Adrenal gland (tissue), 12 donors: ENCODE results near the gene C8G. TPM values are rescaled to one million over a fixed set of nuclear protein-coding genes. Genes with fewer than 3 reads are reported as not detected.

ENCODE experiments used
- DNase-seq, 7 donors: peaks; one replicate each; pipeline ENCODE4 v3.0.0-alpha.2; 2019 to 2020
- H3K27ac ChIP-seq, 5 donors: fragments of 200-600 bp; sonication (generic) in 4 of 5; 1 replicate in 3 of 5; 2 replicates in 2 of 5; pipeline versions ENCODE4 v1.5.1 to v1.8.0; 2016 to 2020; ENCODE audit warnings: mild to moderate bottlenecking in 1 of 5
- H3K27me3 ChIP-seq: fragments of 200-600 bp; 2 replicates; pipeline ENCODE4 v1.8.0; 2021
- H3K36me3 ChIP-seq, 2 donors: fragments of 200-600 bp; replicated peaks in 1 of 2; 1 replicate in 1 of 2; 2 replicates in 1 of 2; pipeline versions ENCODE4 v1.5.1 to v1.8.0; 2018 to 2022
- H3K4me1 ChIP-seq, 2 donors: fragments of 200-600 bp; replicated peaks in 1 of 2; 1 replicate in 1 of 2; 2 replicates in 1 of 2; pipeline versions ENCODE4 v1.5.1 to v1.8.0; 2018 to 2021
- H3K4me3 ChIP-seq, 4 donors: fragments of 200-600 bp; sonication (generic) in 3 of 4; one replicate each; pipeline ENCODE4 v1.5.1; 2016 to 2018
- H3K9me3 ChIP-seq, 3 donors: fragments of 200-600 bp; sonication (generic) in 1 of 3; replicated peaks in 1 of 3; 1 replicate in 2 of 3; 2 replicates in 1 of 3; pipeline versions ENCODE4 v1.5.1 to v1.8.0; 2016 to 2021
- POLR2A ChIP-seq, 2 donors: fragments of 450-650 bp; IDR thresholded peaks; one replicate each; pipeline ENCODE4 v1.6.1; 2017; ENCODE audit warnings: antibody characterized with exemption in 2 of 2, mild to moderate bottlenecking in 2 of 2, moderate library complexity in 1 of 2
- WGBS, 4 donors: extraction: QIAGEN DNeasy Blood & Tissue Kit in 2 of 4; methylation state at CpG; one replicate each; pipeline versions ENCODE4 v1.1.5 to v1.1.7; 2013 to 2017; 5-methylcytosine and 5-hydroxymethylcytosine counted together
- intact Hi-C, 2 donors: fragments of 100-400 bp; cut with DNase I; formaldehyde crosslinking; loops; one replicate each; pipeline versions ENCODE4 v1.14.1 to v1.15.0; 2022 to 2023
- polyA plus RNA-seq, 3 donors: library from polyadenylated mRNA; stranded (reverse); fragments of 200-250 nt in 2 of 3; fragments of 350-450 nt in 1 of 3; fragmentation: Illumina TruSeq in 1 of 3; extraction: RNeasy Lipid Tissue Mini Kit (QIAGEN cat#74804) in 1 of 3; gene quantifications; one replicate each; pipeline ENCODE4 v1.2.3, GENCODE V29; 2013 to 2014
- total RNA-seq, 9 donors: library from RNA; depleted of rRNA in 4 of 9; stranded (reverse); fragments of >200 nt in 4 of 9; fragments of 120-200 nt in 1 of 9; fragmentation: NEBNext Ultra II Directional in 1 of 9; extraction: Animal tissue kit (Norgen Biotek cat#: 25700) in 1 of 9; gene quantifications; one replicate each; pipeline versions ENCODE4 v1.1.0 to v1.2.4, GENCODE V29; 2013 to 2023
- TF ChIP-seq, protein P1 (sequence below), 6 experiments: fragments of 450-650 bp in 4 of 6; fragments of 200-600 bp in 2 of 6; sonication (generic) in 1 of 6; IDR thresholded peaks; 1 replicate in 5 of 6; 2 replicates in 1 of 6; pipeline versions ENCODE4 v1.5.1 to v1.8.0; 2016 to 2021; ENCODE audit warnings: antibody characterized with exemption in 6 of 6, mild to moderate bottlenecking in 2 of 6, moderate library complexity in 1 of 6
- donor health status: healthy with polysubstance abuse.
- donor health status: Bipolar disorder and iron deficiency.
- donor health status: DM: yes; HTN: yes; CAD: no.
- donor health status: DM: no; HTN: no; CAD: no.
- donor health status: DM: no; HTN: no; CAD: no.
- donor health status: DM: yes; HTN: yes; CAD: no.

The C8G gene
- total and polyA plus RNA-seq, 12 donors = 0.68 to 5.5 (median 2.2) TPM; not detected in 6

DNA sequence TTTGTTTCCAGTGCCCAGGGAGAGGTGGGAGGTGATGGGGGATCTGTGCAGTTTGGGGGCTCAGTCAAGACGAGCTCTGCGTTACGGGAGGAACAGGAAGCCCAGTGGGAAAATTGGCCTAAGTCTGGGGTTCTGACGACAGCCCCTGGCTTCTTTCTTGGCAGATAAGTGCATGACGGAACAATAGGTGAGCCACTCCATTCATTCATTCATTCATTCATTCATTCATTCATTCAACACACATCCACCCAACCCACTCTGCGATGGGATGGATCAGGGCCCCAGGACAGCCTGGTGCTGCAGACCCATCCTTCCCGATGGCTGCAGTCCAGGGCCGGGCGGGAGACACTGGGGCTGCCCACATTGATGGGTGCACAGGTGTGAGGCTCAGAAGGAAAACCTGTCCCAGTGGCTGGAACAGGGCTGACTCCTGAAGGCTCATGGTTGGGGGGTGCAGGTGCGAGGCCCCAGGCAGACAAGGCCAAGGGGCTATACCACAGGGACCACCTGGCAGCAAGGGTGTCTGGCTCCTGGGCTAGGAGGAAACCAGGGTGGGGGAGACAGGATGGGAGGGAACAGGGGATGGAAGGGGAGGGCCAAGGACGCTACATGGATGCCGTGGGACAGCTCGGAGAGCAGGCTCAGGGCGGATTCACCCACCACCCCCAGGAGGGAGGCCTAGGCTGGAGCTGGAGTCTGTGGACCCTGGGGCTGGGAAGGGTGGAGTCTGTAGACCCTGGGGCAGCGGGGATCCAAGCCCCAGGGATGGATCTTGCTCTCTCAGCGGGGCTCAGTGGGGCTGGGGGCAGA is 35.8 kb downstream of the C8G start:
- Histone ChIP-seq H3K9me3 (no peaks in the 10 kb centered on the region), H3K4me3 (no peak overlapping the region), H3K4me1 (peaks cover 0 to 7% of the 10 kb centered on the region in 2 donors), H3K36me3 (no peaks in the 10 kb centered on the region), H3K27me3 (peaks cover 16% of the 10 kb centered on the region), H3K27ac (peak overlapping the region in 2 of 5 donors; percentile 5 to 58)
- intact Hi-C loops = no loop called here
- TF ChIP-seq, protein P1, sequence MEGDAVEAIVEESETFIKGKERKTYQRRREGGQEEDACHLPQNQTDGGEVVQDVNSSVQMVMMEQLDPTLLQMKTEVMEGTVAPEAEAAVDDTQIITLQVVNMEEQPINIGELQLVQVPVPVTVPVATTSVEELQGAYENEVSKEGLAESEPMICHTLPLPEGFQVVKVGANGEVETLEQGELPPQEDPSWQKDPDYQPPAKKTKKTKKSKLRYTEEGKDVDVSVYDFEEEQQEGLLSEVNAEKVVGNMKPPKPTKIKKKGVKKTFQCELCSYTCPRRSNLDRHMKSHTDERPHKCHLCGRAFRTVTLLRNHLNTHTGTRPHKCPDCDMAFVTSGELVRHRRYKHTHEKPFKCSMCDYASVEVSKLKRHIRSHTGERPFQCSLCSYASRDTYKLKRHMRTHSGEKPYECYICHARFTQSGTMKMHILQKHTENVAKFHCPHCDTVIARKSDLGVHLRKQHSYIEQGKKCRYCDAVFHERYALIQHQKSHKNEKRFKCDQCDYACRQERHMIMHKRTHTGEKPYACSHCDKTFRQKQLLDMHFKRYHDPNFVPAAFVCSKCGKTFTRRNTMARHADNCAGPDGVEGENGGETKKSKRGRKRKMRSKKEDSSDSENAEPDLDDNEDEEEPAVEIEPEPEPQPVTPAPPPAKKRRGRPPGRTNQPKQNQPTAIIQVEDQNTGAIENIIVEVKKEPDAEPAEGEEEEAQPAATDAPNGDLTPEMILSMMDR (IDR thresholded peaks at IDR 0.05) = no peak
- DNase-seq = no peak
- 80 to 92% (median 90%) methylated on average over 11 to 16 of the region's 16 CpGs for WGBS, 4 donors

DNA sequence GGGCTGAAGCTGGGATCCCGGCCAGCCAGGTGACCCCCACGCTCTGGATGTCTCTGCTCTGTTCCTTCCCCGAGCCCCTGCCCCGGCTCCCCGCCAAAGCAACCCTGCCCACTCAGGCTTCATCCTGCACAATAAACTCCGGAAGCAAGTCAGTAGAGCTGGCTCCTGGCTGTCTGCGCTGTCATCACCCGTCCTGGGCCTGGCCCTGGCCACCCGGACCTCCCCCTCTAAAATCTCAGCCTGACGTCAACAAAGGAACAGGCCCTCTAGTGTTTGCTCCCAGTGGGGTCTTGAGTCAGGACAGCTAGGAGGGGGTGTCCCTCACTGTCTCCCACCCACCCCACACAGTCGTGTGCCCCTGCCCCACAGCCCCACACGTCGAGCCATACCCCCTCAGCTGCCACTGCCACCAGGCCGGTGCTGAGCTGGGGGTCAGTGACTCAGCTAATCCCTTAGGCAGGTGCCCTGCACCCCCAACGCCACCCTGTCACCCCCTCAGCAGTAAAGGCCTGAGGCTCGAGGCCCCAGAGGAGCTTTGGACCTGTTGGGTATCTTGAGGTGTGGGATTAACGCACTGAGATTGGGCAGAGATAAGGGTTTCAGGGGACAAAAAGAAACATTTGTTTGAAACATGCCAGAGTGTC is 36.7 kb downstream of the C8G start:
- peaks cover 19% of the 10 kb centered on the region for H3K27me3 ChIP-seq
- TF ChIP-seq, protein P1 (IDR thresholded peaks at IDR 0.05) = no peak
- TF ChIP-seq POLR2A (IDR thresholded peaks at IDR 0.05) = no peak
- H3K9me3 ChIP-seq = no peaks in the 10 kb centered on the region
- H3K36me3 ChIP-seq = no peaks in the 10 kb centered on the region
- DNase-seq = peak in 2 of 7 donors; percentile 37 to 68
- WGBS, 4 donors = 52 to 73% (median 67%) methylated on average over 3 to 17 of the region's 17 CpGs
- H3K4me3 ChIP-seq = no peak overlapping the region
- peak overlapping the region in 2 of 5 donors; percentile 5 to 68 for H3K27ac ChIP-seq
- intact Hi-C loops = no loop called here
- peaks cover 0 to 7% of the 10 kb centered on the region in 2 donors for H3K4me1 ChIP-seq

DNA sequence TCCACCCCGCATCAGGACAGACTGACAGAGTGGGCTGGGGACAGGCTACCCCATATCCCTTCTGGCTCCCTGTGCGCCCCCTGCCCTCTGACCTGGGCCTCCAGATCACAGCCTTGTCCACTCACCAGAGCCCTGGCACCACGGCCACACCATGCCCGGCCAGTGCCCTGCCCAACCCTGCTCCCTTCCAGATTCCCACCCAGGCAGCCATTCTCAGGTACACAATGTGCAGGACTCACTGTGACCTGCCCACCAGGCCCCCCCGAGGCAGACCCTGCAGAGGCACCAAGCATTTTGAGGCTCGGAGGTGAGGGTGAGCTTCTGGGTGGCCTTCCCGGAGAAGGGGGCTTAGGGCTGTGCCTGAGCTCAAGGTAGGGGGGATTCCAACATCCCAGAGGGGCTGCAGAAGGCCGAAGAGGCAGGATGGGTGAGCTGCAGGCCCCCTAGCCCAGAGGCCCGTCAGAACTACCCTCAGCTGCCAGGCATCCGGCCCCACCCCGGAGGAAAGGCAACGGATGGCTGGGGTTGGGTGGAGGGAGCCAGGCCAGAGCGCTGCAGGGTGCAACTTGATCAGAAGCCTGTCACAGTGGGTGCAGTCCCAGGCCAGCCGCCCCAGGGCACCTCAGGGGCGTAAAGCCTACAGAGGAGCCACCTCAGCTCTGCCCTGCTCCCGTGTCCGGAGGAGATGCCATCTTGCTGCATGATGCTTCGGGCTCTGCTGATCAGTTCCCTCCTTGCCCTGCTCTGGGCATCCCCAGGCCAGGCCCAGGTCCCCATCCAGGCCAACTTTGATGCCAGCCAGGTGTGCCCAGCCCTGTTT is 37.4 kb downstream of the C8G start, which contains the start of gene LCNL1:
LCNL1 (plus strand) TSS at position 762 of the 820 bp plus-strand sequence. CDS start 594 bp downstream, outside the sequence.
- Histone ChIP-seq H3K9me3 (no peaks in the 10 kb centered on the region), H3K4me1 (peaks cover 0 to 7% of the 10 kb centered on the region in 2 donors), H3K4me3 (no peak within 1 kb of the TSS), H3K27me3 (peaks cover 19% of the 10 kb centered on the region), H3K36me3 (no peaks in the 10 kb centered on the region), H3K27ac (peak within 1 kb of the TSS in 1 of 5 donors; percentile 68)
- TF ChIP-seq, protein P1 (IDR thresholded peaks at IDR 0.05) = no peak
- TF ChIP-seq POLR2A (IDR thresholded peaks at IDR 0.05) = no peak
- intact Hi-C loops = no loop called here
- WGBS, 4 donors = 77 to 90% (median 83%) methylated on average over 2 to 18 of the region's 18 CpGs
- DNase-seq = no peak

DNA sequence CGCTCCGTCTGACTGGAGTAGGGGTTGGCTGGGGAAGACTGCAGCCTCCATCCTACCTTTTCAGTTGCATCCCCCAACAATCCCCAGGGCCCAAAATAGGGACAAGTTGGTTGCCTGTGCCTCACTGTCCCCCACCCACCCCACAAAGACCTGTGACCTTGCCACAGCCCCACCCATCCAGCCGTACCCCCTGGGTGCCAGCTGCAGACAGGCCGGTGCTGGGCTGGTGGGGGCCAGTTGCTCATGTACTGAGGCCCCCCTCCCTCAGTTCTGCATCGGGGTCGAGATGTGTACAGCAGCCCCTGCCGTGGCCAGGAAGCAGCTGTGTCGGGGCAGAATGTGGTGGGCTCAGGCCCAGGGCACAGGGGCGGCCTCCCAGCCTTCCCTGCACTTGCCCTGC is 38.1 kb downstream of the C8G start:
- H3K36me3 ChIP-seq = no peaks in the 10 kb centered on the region
- 83 to 92% (median 84%) methylated on average over 2 to 9 of the region's 9 CpGs for WGBS, 4 donors
- H3K4me1 ChIP-seq = peaks cover 0 to under 1% of the 10 kb centered on the region in 2 donors
- no peak for DNase-seq
- peaks cover 19% of the 10 kb centered on the region for H3K27me3 ChIP-seq
- no peak overlapping the region for H3K4me3 ChIP-seq
- no peak overlapping the region for H3K27ac ChIP-seq
- intact Hi-C loops = no loop called here
- TF ChIP-seq POLR2A (IDR thresholded peaks at IDR 0.05) = no peak
- TF ChIP-seq, protein P1 (IDR thresholded peaks at IDR 0.05) = no peak
- H3K9me3 ChIP-seq = no peaks in the 10 kb centered on the region
